BJ (cell line): ENCODE results near the gene NTSR1. TPM values are rescaled to one million over a fixed set of nuclear protein-coding genes. Genes with fewer than 3 reads are reported as not detected.

ENCODE experiments used
- CTCF ChIA-PET: fragments of 350-600 bp; formaldehyde crosslinking; extraction: SDS; loops from one replicate; lab custom pipeline; 2021; ENCODE audit warnings: antibody characterized with exemption, inconsistent platforms; lab: Yijun Ruan, JAX
- POLR2A ChIA-PET: fragments of 300-600 bp; sonication (Branson Sonifier 250); formaldehyde crosslinking; extraction: SDS; loops from one replicate; lab custom pipeline; 2021; ENCODE audit warnings: antibody characterized with exemption; lab: Charles Lee
- DNase-seq: peaks from one replicate; pipeline ENCODE4 v3.0.0-alpha.2; 2011; ENCODE audit warnings: low read depth
- H3K27me3 ChIP-seq: 2 replicates; pipeline ENCODE4 v1.6.0; 2011; ENCODE audit warnings: low read length; ENCODE audit not compliant: control insufficient read depth, insufficient read depth
- H3K36me3 ChIP-seq: 2 replicates; pipeline ENCODE4 v1.5.1; 2011; ENCODE audit warnings: low read length; ENCODE audit not compliant: control insufficient read depth, insufficient read depth
- H3K4me3 ChIP-seq: 2 replicates; pipeline ENCODE4 v1.5.1; 2011; ENCODE audit warnings: low read depth, mild to moderate bottlenecking, control low read depth, low read length
- CTCF ChIP-seq: IDR thresholded peaks from 2 replicates; pipeline ENCODE4 v1.5.1; 2011; ENCODE audit warnings: low read depth, mild to moderate bottlenecking, control low read depth, inconsistent platforms, low read length, moderate library complexity; ENCODE audit not compliant: insufficient read depth
- polyA plus RNA-seq: library from polyadenylated mRNA; depleted of rRNA; stranded (reverse); fragments of >200 nt; gene quantifications from 2 replicates; pipeline ENCODE4 v1.2.3, GENCODE V29; 2011

Gene NTSR1
- polyA plus RNA-seq, 1 experiment = 0.05 TPM

GRCh38 chr20:62715201-62715600 lies 6.6 kb downstream of the NTSR1 start:
- CTCF ChIA-PET = no interaction called here
- DNase-seq = no peak
- Histone ChIP-seq H3K27me3 (peaks cover 18% of the 10 kb centered on the region), H3K4me3 (no peak overlapping the region), H3K36me3 (no peaks in the 10 kb centered on the region)
- POLR2A ChIA-PET = no interaction called here
- TF ChIP-seq CTCF = no peak

- Histone ChIP-seq H3K36me3 (no peaks in the 10 kb centered on the region), H3K27me3 (peaks cover 9% of the 10 kb centered on the region), H3K4me3 (no peak overlapping the region)
- TF ChIP-seq CTCF = no peak
- ChIA-PET CTCF (no interaction called here), POLR2A (no interaction called here)
- no peak for DNase-seq
These were observed 7.7 kb downstream of the NTSR1 start for GRCh38 chr20:62716198-62716940.

- POLR2A ChIA-PET = no interaction called here
- Histone ChIP-seq H3K27me3 (peaks cover 9% of the 10 kb centered on the region), H3K4me3 (no peak overlapping the region), H3K36me3 (no peaks in the 10 kb centered on the region)
- no peak for TF ChIP-seq CTCF
- CTCF ChIA-PET = no interaction called here
- DNase-seq = no peak
These were observed 8.3 kb downstream of the NTSR1 start for GRCh38 chr20:62716941-62717310.

GRCh38 chr20:62717933-62718332 lies 9.3 kb downstream of the NTSR1 start:
- POLR2A ChIA-PET = no interaction called here
- no peak for TF ChIP-seq CTCF

GRCh38 chr20:62718546-62718945 lies 9.9 kb downstream of the NTSR1 start:
- ChIA-PET CTCF (interaction anchor here (0.7 to 1.9 kb wide), 3 partner anchors 11 to 219 kb away, joined by 3 to 6 read pairs (median 3); no protein-coding TSS in a partner anchor), POLR2A (no interaction called here)
- no peak for DNase-seq
- TF ChIP-seq CTCF = no peak
- Histone ChIP-seq H3K27me3 (peaks cover 12% of the 10 kb centered on the region), H3K4me3 (no peak overlapping the region), H3K36me3 (no peaks in the 10 kb centered on the region)

More at GRCh38 chr20:62717933-62718332, 9.3 kb downstream of the NTSR1 start:
- DNase-seq = no peak
- Histone ChIP-seq H3K27me3 (peaks cover 11% of the 10 kb centered on the region), H3K4me3 (no peak overlapping the region), H3K36me3 (no peaks in the 10 kb centered on the region)
- CTCF ChIA-PET = interaction anchor here (0.7 to 1.9 kb wide), 3 partner anchors 12 to 218 kb away, joined by 3 to 6 read pairs (median 3); no protein-coding TSS in a partner anchor
